Nephron (organoid): ENCODE results near the gene SUB1.
"Not testable (repeated sequence)": the region's sequence is repeated elsewhere in the genome, so short reads cannot be mapped to it uniquely, and the experiment has no call there.

Experiments used
- H3K27ac Mint-ChIP-seq, 3 experiments: 2 replicates each; pipeline ENCODE4 v1.8.0; 2020; ENCODE audit warnings: mixed read lengths in 3 of 3, mild to moderate bottlenecking in 2 of 3, moderate library complexity in 1 of 3
- H3K27me3 Mint-ChIP-seq: 2 replicates; pipeline ENCODE4 v1.8.0; 2021; ENCODE audit warnings: low read depth, mild to moderate bottlenecking, moderate library complexity, mixed read lengths
- H3K36me3 Mint-ChIP-seq: 2 replicates; pipeline ENCODE4 v1.8.0; 2020; ENCODE audit warnings: low read depth, mixed read lengths
- H3K4me1 Mint-ChIP-seq: 2 replicates; pipeline ENCODE4 v1.8.0; 2020; ENCODE audit warnings: mixed read lengths
- H3K4me3 Mint-ChIP-seq, 3 experiments: 2 replicates each; pipeline ENCODE4 v1.8.0; 2020; ENCODE audit warnings: mild to moderate bottlenecking in 3 of 3, mixed read lengths in 3 of 3, moderate library complexity in 2 of 3
- H3K9me3 Mint-ChIP-seq: 2 replicates; pipeline ENCODE4 v1.8.0; 2020; ENCODE audit warnings: mixed read lengths
- CTCF ChIP-seq, 3 experiments: fragments of 200-600 bp; sonication (generic); IDR thresholded peaks; one replicate each; pipeline ENCODE4 v1.5.0; 2021; ENCODE audit warnings: antibody characterized with exemption in 3 of 3; ENCODE audit not compliant: unreplicated experiment in 3 of 3

SUB1 gene

GRCh38 chr5:32625547-32625946 is 40.2 kb downstream of the SUB1 start:
- TF ChIP-seq CTCF (IDR thresholded peaks at IDR 0.05; ENCODE audit: unreplicated experiment in 3 of 3): no peak
- no peaks in the 10 kb centered on the region for H3K27me3 Mint-ChIP-seq
- H3K27ac Mint-ChIP-seq: no peak overlapping the region
- no peak overlapping the region for H3K4me3 Mint-ChIP-seq
- no peaks in the 10 kb centered on the region for H3K36me3 Mint-ChIP-seq
- no peaks in the 10 kb centered on the region for H3K4me1 Mint-ChIP-seq
- no peaks in the 10 kb centered on the region for H3K9me3 Mint-ChIP-seq

- no peaks in the 10 kb centered on the region for H3K36me3 Mint-ChIP-seq
- no peaks in the 10 kb centered on the region for H3K9me3 Mint-ChIP-seq
- H3K27ac Mint-ChIP-seq: no peak overlapping the region
- no peak overlapping the region for H3K4me3 Mint-ChIP-seq
- H3K27me3 Mint-ChIP-seq: no peaks in the 10 kb centered on the region
- peaks cover 7% of the 10 kb centered on the region for H3K4me1 Mint-ChIP-seq
- no peak for TF ChIP-seq CTCF (IDR thresholded peaks at IDR 0.05; ENCODE audit: unreplicated experiment in 3 of 3)
These were observed 42.0 kb downstream of the SUB1 start for GRCh38 chr5:32627219-32627870.

- no peaks in the 10 kb centered on the region for H3K36me3 Mint-ChIP-seq
- H3K27me3 Mint-ChIP-seq: no peaks in the 10 kb centered on the region
- no peak overlapping the region for H3K27ac Mint-ChIP-seq
- peaks cover 7% of the 10 kb centered on the region for H3K4me1 Mint-ChIP-seq
- no peak for TF ChIP-seq CTCF (IDR thresholded peaks at IDR 0.05; ENCODE audit: unreplicated experiment in 3 of 3)
- H3K9me3 Mint-ChIP-seq: no peaks in the 10 kb centered on the region
- no peak overlapping the region for H3K4me3 Mint-ChIP-seq
These were observed 42.9 kb downstream of the SUB1 start for GRCh38 chr5:32628049-32628844.

GRCh38 chr5:32630867-32631491 is 45.6 kb downstream of the SUB1 start:
- no peaks in the 10 kb centered on the region for H3K36me3 Mint-ChIP-seq
- no peak overlapping the region for H3K27ac Mint-ChIP-seq
- H3K9me3 Mint-ChIP-seq: no peaks in the 10 kb centered on the region
- TF ChIP-seq CTCF (IDR thresholded peaks at IDR 0.05; ENCODE audit: unreplicated experiment in 3 of 3): no peak
- H3K4me1 Mint-ChIP-seq: peaks cover 7% of the 10 kb centered on the region
- no peaks in the 10 kb centered on the region for H3K27me3 Mint-ChIP-seq
- H3K4me3 Mint-ChIP-seq: no peak overlapping the region

- H3K27me3 Mint-ChIP-seq, H3K27ac Mint-ChIP-seq, H3K36me3 Mint-ChIP-seq, H3K4me3 Mint-ChIP-seq, H3K4me1 Mint-ChIP-seq, H3K9me3 Mint-ChIP-seq: not testable (repeated sequence)
These were observed 47.7 kb downstream of the SUB1 start for GRCh38 chr5:32633017-32633416.

GRCh38 chr5:32638309-32638708 is 53.0 kb downstream of the SUB1 start:
- no peak overlapping the region for H3K27ac Mint-ChIP-seq
- H3K27me3 Mint-ChIP-seq: peaks cover 4% of the 10 kb centered on the region
- H3K36me3 Mint-ChIP-seq: no peaks in the 10 kb centered on the region

More at GRCh38 chr5:32638309-32638708, 53.0 kb downstream of the SUB1 start:
- Mint-ChIP-seq H3K9me3 (no peaks in the 10 kb centered on the region), H3K4me3 (no peak overlapping the region), H3K4me1 (no peaks in the 10 kb centered on the region)
- TF ChIP-seq CTCF (IDR thresholded peaks at IDR 0.05; ENCODE audit: unreplicated experiment in 3 of 3): no peak
